Measurements from ENCODE around the gene PHLDB2. TPM values are rescaled to one million over a fixed set of nuclear protein-coding genes. Genes with fewer than 3 reads are reported as not detected.
"Not testable (repeated sequence)": the region's sequence is repeated elsewhere in the genome, so short reads cannot be mapped to it uniquely, and the experiment has no call there.

The PHLDB2 gene
- polyA plus RNA-seq, 1 experiment = 15.9 TPM

GRCh38 chr3:111813441-111813840, 45.6 kb upstream of the PHLDB2 start:
- POLR2A ChIA-PET = no interaction called here
- Histone ChIP-seq H3K4me3 (ENCODE audit: low read depth, low read length) (no peak overlapping the region), H3K27ac (ENCODE audit: low read depth, low read length) (no peak overlapping the region)

DNA sequence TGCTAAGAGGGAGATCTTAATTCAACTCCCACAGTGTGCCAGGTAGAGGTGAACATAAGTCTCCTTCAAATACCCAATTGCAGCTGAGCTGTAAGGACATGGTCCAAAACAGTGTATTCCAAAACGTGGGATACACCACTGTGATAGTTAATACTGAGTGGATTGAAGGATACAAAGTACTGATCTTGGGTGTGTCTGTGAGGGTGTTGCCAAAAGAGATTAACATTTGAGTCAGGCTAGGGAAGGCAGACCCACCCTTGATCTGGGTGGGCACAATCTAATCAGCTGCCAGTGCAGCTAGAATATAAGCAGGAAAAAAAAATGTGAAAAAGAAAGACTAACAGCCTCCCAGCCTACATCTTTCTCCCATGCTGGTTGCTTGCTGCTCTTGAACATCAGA, 45.1 kb upstream of the PHLDB2 start:
- POLR2A ChIA-PET = no interaction called here
- Histone ChIP-seq H3K9me3 (ENCODE audit: control insufficient read depth, insufficient read depth, low read length) (no peaks in the 10 kb centered on the region; the same call in 1 of the 2 replicates), H3K4me3 (ENCODE audit: low read depth, low read length) (no peak overlapping the region), H3K27me3 (ENCODE audit: control insufficient read depth, insufficient read depth, low read length) (no peaks in the 10 kb centered on the region), H3K27ac (ENCODE audit: low read depth, low read length) (no peak overlapping the region)
- DNase-seq (ENCODE audit: low read depth, low spot score) = no peak
- CTCF ChIA-PET = no interaction called here
- no peak for TF ChIP-seq CTCF (IDR thresholded peaks at IDR 0.05; ENCODE audit: low read depth, low read length)

More at GRCh38 chr3:111813441-111813840, 45.6 kb upstream of the PHLDB2 start:
- Histone ChIP-seq H3K27me3 (ENCODE audit: control insufficient read depth, insufficient read depth, low read length) (no peaks in the 10 kb centered on the region), H3K9me3 (ENCODE audit: control insufficient read depth, insufficient read depth, low read length) (no peaks in the 10 kb centered on the region; the same call in 1 of the 2 replicates)
- CTCF ChIA-PET = interaction anchor here (1.1 to 2.6 kb wide), 2 partner anchors 29 to 97 kb away, joined by 3 to 8 read pairs; no protein-coding TSS in a partner anchor
- no peak for DNase-seq (ENCODE audit: low read depth, low spot score)
- TF ChIP-seq CTCF (IDR thresholded peaks at IDR 0.05; ENCODE audit: low read depth, low read length) = no peak

DNA sequence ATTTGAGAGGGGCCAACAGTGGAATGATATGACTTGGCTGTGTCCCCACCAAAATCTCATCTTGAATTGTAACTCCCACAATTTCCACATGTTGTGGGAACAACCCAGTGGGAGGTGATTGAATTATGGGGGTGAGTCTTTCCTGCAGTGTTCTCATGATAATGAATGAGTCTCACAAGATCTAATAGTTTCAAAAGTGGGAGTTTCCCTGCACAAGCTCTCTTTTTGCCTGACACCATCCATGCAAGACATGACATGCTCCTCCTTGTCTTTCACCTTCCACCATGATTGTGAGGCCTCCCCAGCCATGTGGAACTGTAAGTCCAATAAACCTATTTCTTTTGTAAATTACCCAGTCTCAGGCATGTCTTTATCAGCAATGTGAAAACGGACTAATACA, 42.3 kb upstream of the PHLDB2 start:
- CTCF ChIA-PET; H3K27me3 ChIP-seq (ENCODE audit: control insufficient read depth, insufficient read depth, low read length); H3K27ac ChIP-seq (ENCODE audit: low read depth, low read length); DNase-seq (ENCODE audit: low read depth, low spot score); POLR2A ChIA-PET; H3K9me3 ChIP-seq (ENCODE audit: control insufficient read depth, insufficient read depth, low read length); H3K4me3 ChIP-seq (ENCODE audit: low read depth, low read length): not testable (repeated sequence)

DNA sequence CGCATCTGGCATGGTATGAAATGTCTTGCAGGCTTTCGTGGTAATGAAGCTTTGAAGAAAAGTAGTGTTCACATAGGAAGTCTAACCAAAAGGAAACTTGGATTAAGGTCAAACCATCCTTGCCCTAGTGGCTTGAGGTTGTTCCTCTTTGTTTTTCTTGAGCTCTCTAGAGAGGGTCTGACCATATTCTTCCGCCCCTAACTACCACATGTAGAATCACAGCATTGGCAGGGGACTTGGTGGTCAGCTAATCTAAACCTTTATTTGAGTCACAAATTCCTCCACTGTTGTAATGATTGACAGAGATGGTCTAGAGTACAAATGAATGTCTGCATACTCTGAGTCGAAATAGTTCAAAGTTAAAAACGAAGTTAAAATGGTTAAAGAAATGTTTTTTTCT, 39.1 kb upstream of the PHLDB2 start:
- CTCF ChIA-PET = no interaction called here

GRCh38 chr3:111820651-111821050, 38.4 kb upstream of the PHLDB2 start:
- POLR2A ChIA-PET = no interaction called here

More for the DNA sequence above, 39.1 kb upstream of the PHLDB2 start:
- TF ChIP-seq CTCF (IDR thresholded peaks at IDR 0.05; ENCODE audit: low read depth, low read length) = no peak
- POLR2A ChIA-PET = no interaction called here
- H3K4me3 ChIP-seq (ENCODE audit: low read depth, low read length) = no peak overlapping the region
- no peak overlapping the region for H3K27ac ChIP-seq (ENCODE audit: low read depth, low read length)
- DNase-seq (ENCODE audit: low read depth, low spot score) = no peak
- H3K27me3 ChIP-seq (ENCODE audit: control insufficient read depth, insufficient read depth, low read length) = no peaks in the 10 kb centered on the region
- no peaks in the 10 kb centered on the region; the same call in 1 of the 2 replicates for H3K9me3 ChIP-seq (ENCODE audit: control insufficient read depth, insufficient read depth, low read length)

More at GRCh38 chr3:111820651-111821050, 38.4 kb upstream of the PHLDB2 start:
- TF ChIP-seq CTCF (IDR thresholded peaks at IDR 0.05; ENCODE audit: low read depth, low read length) = no peak
- H3K4me3 ChIP-seq (ENCODE audit: low read depth, low read length) = no peak overlapping the region
- H3K27me3 ChIP-seq (ENCODE audit: control insufficient read depth, insufficient read depth, low read length) = no peaks in the 10 kb centered on the region
- no peak overlapping the region for H3K27ac ChIP-seq (ENCODE audit: low read depth, low read length)
- H3K9me3 ChIP-seq (ENCODE audit: control insufficient read depth, insufficient read depth, low read length) = no peaks in the 10 kb centered on the region; the same call in 1 of the 2 replicates
- CTCF ChIA-PET = no interaction called here
- no peak for DNase-seq (ENCODE audit: low read depth, low spot score)
